ENCODE measurements around the gene CPB2. TPM values are rescaled to one million over a fixed set of nuclear protein-coding genes. Genes with fewer than 3 reads are reported as not detected.
A peak's percentile ranks its signal among the peaks of the same experiment; 100 is the strongest.

The CPB2 gene
- total and polyA plus RNA-seq, 2 donors, result 0.05 to 0.16 TPM

DNA sequence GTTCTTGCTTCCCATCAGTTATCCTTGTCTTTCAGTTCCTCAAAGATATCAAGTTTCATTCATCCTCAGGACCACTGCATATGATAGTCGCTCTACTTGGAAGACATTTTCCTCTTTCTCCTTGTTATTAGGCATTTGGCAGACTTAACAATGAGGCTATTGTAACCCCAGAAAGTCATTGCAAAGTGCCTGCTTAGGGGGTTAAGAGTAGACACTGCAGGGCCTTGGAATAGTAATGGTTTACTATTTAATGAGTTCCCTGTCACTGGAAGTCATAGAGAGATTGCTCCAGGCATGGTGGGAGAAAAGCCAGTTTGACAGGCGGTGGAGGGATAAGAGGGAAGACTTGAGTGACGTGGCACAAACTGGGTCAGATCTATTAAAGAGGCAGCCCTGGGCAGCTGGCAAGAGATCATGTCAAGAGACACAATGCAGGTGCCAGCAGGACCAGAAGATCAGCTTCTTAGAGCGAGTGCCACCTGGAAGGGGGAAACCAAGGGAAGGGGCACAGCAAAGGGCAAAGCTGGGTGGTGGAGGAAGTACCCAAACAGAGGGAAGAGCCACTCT is 16.8 kb upstream of the CPB2 start:
- H3K4me3 ChIP-seq (ENCODE audit: low read length in 2 of 2), result no peak overlapping the region
- H3K9me3 ChIP-seq (ENCODE audit: control insufficient read depth in 2 of 2, insufficient read depth in 1 of 2, low read length in 1 of 2), result peaks cover 0 to under 1% of the 10 kb centered on the region in 2 donors
- DNase-seq (ENCODE audit: low read depth in 6 of 9, low spot score in 9 of 9), result no peak
- H3K27me3 ChIP-seq (ENCODE audit: control insufficient read depth in 2 of 2, insufficient read depth in 1 of 2, low read length in 1 of 2), result no peaks in the 10 kb centered on the region
- peaks cover under 1 to 11% of the 10 kb centered on the region in 2 donors for H3K36me3 ChIP-seq (ENCODE audit: control insufficient read depth in 2 of 2, insufficient read depth in 2 of 2, low read length in 1 of 2)
- peaks cover 29 to 38% of the 10 kb centered on the region in 2 donors for H3K4me1 ChIP-seq (ENCODE audit: control insufficient read depth in 2 of 2, insufficient read depth in 2 of 2, low read length in 2 of 2)
- WGBS, result 51% methylated on average over 4 of the region's 4 CpGs
- no peak overlapping the region for H3K27ac ChIP-seq (ENCODE audit: low read depth in 1 of 2, low read length in 1 of 2)

DNA sequence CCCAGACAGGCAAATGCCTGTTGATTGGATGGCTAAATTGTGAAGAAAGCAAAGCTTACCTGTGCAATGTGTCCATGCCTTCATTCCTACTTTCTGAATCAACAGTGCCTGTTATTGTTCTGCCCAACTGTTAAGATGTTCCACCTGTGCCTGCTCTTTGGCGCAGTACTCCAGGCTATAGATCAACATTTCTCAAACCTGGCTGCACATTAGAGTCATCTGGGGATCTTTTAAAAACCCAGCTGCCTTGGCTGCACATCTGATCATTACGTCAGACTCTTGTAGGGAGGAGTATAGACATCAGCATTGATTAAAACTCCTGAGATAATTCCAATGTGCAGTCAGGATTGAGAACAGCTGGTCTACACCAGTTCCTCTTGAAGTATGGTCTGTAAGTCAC is 16.2 kb upstream of the CPB2 start:
- Histone ChIP-seq H3K4me3 (ENCODE audit: low read length in 2 of 2) (no peak overlapping the region), H3K9me3 (ENCODE audit: control insufficient read depth in 2 of 2, insufficient read depth in 1 of 2, low read length in 1 of 2) (no peaks in the 10 kb centered on the region), H3K4me1 (ENCODE audit: control insufficient read depth in 2 of 2, insufficient read depth in 2 of 2, low read length in 2 of 2) (peaks cover 26 to 33% of the 10 kb centered on the region in 2 donors), H3K27ac (ENCODE audit: low read depth in 1 of 2, low read length in 1 of 2) (no peak overlapping the region), H3K36me3 (ENCODE audit: control insufficient read depth in 2 of 2, insufficient read depth in 2 of 2, low read length in 1 of 2) (peaks cover 0 to 5% of the 10 kb centered on the region in 2 donors), H3K27me3 (ENCODE audit: control insufficient read depth in 2 of 2, insufficient read depth in 1 of 2, low read length in 1 of 2) (no peaks in the 10 kb centered on the region)
- DNase-seq (ENCODE audit: low read depth in 6 of 9, low spot score in 9 of 9), result no peak
- WGBS, result 89% methylated on average over 2 of the region's 2 CpGs

DNA sequence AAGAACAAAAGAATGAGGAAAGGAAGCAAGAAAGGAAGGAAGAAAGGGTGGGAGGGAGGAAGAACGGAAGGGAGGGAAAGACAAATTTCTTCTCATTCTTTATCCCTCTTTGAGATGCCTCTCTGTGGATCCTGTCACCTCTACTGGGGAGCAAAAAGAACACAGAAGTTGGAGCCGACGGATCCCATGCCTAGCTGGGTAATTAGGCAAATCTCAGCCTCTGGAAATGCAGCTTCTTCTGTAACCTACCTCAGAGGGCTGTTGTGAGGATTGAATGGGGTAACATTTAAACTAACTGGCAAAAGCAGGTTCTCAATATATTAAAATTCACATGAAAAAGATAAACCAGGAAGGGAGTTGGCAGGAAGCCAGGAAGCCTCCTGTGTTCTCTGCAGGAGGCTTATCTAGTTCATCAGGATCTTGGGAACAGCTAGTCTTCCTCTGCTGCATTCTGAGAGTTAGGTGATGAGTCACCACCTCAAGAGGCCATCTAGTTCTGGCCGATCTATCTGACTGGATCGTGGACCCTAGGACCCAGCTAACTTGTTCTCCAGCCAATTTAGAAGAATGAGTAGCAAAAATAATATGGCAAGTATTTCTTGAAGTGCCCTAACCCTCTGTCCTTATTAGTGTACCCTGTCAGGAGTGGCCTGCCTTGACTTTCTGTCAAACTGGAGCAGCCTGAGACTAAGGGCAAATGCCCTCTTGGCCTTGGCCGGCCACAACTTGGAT is 15.2 kb upstream of the CPB2 start:
- Histone ChIP-seq H3K9me3 (ENCODE audit: control insufficient read depth in 2 of 2, insufficient read depth in 1 of 2, low read length in 1 of 2) (no peaks in the 10 kb centered on the region), H3K4me1 (ENCODE audit: control insufficient read depth in 2 of 2, insufficient read depth in 2 of 2, low read length in 2 of 2) (peaks cover 17 to 26% of the 10 kb centered on the region in 2 donors), H3K27ac (ENCODE audit: low read depth in 1 of 2, low read length in 1 of 2) (no peak overlapping the region), H3K27me3 (ENCODE audit: control insufficient read depth in 2 of 2, insufficient read depth in 1 of 2, low read length in 1 of 2) (no peaks in the 10 kb centered on the region), H3K36me3 (ENCODE audit: control insufficient read depth in 2 of 2, insufficient read depth in 2 of 2, low read length in 1 of 2) (no peaks in the 10 kb centered on the region), H3K4me3 (ENCODE audit: low read length in 2 of 2) (no peak overlapping the region)
- WGBS, result 84% methylated on average over 6 of the region's 6 CpGs
- DNase-seq (ENCODE audit: low read depth in 6 of 9, low spot score in 9 of 9), result no peak

DNA sequence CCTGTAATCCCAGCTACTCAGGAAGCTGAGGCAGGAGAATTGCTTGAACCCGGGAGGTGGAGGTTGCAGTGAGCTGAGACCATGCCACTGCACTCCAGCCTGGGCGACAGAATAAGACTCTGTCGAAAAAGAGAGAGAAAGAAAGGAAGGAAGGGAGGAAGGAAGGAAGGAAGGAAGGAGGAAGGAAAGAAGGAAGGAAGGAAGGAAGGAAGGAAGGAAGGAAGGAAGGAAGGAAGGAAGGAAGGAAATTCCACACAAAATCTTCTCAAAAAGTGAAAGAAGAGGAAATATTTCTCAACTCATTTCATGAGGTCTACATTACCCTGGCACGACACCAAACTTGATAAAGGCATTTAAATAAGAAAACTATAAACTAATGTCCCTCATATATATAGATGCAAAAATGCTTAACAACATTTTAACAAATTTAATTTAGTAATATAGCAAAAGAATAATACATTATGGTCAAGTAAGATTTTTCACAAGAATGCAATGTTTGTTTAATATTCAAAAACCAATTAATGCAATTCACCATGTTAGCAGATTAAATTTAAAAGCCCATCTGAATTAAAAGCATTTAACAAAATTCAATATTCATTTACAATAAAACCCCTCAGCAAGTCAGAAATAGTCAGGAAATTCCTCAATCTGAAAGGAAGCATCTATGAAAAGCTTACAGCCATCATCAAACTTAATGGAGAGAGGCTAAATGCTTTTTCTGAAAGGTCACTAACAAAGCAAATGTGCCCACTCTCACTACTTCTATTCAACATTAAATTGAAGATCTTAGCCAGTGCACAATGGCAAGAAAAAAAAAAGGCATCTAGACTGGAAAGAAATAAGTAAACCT is 12.0 kb upstream of the CPB2 start:
- Histone ChIP-seq H3K27ac (ENCODE audit: low read depth in 1 of 2, low read length in 1 of 2) (no peak overlapping the region), H3K36me3 (ENCODE audit: control insufficient read depth in 2 of 2, insufficient read depth in 2 of 2, low read length in 1 of 2) (no peaks in the 10 kb centered on the region), H3K9me3 (ENCODE audit: control insufficient read depth in 2 of 2, insufficient read depth in 1 of 2, low read length in 1 of 2) (no peaks in the 10 kb centered on the region), H3K27me3 (ENCODE audit: control insufficient read depth in 2 of 2, insufficient read depth in 1 of 2, low read length in 1 of 2) (no peaks in the 10 kb centered on the region), H3K4me1 (ENCODE audit: control insufficient read depth in 2 of 2, insufficient read depth in 2 of 2, low read length in 2 of 2) (peaks cover 8 to 12% of the 10 kb centered on the region in 2 donors), H3K4me3 (ENCODE audit: low read length in 2 of 2) (no peak overlapping the region)
- WGBS, result 95% methylated on average over 4 of the region's 4 CpGs
- no peak for DNase-seq (ENCODE audit: low read depth in 6 of 9, low spot score in 9 of 9)

DNA sequence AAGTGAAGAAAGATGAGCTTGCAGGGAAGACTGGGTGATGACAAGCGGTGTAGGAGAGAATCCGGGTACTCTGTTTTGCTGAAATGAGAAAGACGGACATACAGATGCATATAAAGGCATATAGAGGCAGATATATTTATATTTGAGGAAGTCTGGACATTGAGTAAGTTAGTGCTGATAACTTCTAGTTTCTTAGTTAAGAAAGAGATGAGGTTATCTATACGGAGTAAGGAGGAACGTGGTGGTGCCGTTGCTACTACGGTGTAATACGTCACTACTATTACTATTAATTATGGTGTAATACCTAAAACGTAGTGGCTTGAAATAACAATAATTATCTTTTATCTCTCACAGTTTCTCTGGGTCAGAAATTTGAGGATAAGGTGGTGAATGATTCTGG is 9.8 kb upstream of the CPB2 start:
- peaks cover 0 to under 1% of the 10 kb centered on the region in 2 donors for H3K4me1 ChIP-seq (ENCODE audit: control insufficient read depth in 2 of 2, insufficient read depth in 2 of 2, low read length in 2 of 2)
- no peaks in the 10 kb centered on the region for H3K27me3 ChIP-seq (ENCODE audit: control insufficient read depth in 2 of 2, insufficient read depth in 1 of 2, low read length in 1 of 2)
- no peak for DNase-seq (ENCODE audit: low read depth in 6 of 9, low spot score in 9 of 9)
- whole genome bisulfite sequencing, result 98% methylated on average over 9 of the region's 9 CpGs
- H3K36me3 ChIP-seq (ENCODE audit: control insufficient read depth in 2 of 2, insufficient read depth in 2 of 2, low read length in 1 of 2), result no peaks in the 10 kb centered on the region
- H3K9me3 ChIP-seq (ENCODE audit: control insufficient read depth in 2 of 2, insufficient read depth in 1 of 2, low read length in 1 of 2), result no peaks in the 10 kb centered on the region
- no peak overlapping the region for H3K4me3 ChIP-seq (ENCODE audit: low read length in 2 of 2)
- no peak overlapping the region for H3K27ac ChIP-seq (ENCODE audit: low read depth in 1 of 2, low read length in 1 of 2)

DNA sequence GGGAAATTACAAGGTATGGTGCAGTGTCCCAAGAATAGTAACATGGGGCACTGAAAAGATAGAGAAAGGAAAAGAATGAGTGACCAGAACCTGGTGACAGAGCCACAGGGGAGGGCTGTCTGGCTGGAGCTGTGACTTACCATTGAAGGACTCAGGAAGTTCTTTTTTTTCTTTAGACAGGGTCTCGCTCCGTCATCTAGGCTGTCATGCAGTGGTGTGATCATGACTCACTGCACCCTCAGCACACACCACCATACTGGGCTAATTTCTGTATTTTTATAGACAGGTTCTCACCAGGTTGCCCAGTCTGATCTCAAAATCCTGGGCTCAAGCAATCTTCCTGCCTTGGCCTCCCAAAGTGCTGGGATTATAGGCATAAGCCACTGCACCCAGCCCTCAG is 8.8 kb upstream of the CPB2 start:
- WGBS, result 94% methylated on average over 2 of the region's 2 CpGs
- H3K27ac ChIP-seq (ENCODE audit: low read depth in 1 of 2, low read length in 1 of 2), result no peak overlapping the region
- no peak for DNase-seq (ENCODE audit: low read depth in 6 of 9, low spot score in 9 of 9)
- no peaks in the 10 kb centered on the region for H3K9me3 ChIP-seq (ENCODE audit: control insufficient read depth in 2 of 2, insufficient read depth in 1 of 2, low read length in 1 of 2)
- H3K27me3 ChIP-seq (ENCODE audit: control insufficient read depth in 2 of 2, insufficient read depth in 1 of 2, low read length in 1 of 2), result no peaks in the 10 kb centered on the region
- no peak overlapping the region for H3K4me3 ChIP-seq (ENCODE audit: low read length in 2 of 2)
- no peaks in the 10 kb centered on the region for H3K36me3 ChIP-seq (ENCODE audit: control insufficient read depth in 2 of 2, insufficient read depth in 2 of 2, low read length in 1 of 2)
- H3K4me1 ChIP-seq (ENCODE audit: control insufficient read depth in 2 of 2, insufficient read depth in 2 of 2, low read length in 2 of 2), result peaks cover 0 to 4% of the 10 kb centered on the region in 2 donors

DNA sequence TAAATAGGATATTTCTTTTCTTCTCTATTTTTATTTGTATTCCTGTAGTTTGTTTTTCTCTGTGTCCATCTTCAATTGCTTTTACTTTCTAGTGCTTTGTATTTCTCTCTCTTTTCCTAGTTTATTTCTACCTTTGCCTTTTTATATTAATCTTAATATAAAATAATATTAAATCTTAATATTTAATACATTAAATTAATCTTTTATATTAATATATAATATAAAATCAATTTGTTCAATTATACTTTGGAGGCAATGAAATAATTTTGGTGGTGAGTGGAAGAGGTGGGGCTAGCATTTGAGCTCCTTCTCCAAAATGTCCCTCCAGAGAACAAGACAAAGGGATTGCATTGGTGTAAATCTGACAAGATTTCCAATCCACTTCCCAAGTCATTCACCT is 6.3 kb upstream of the CPB2 start:
- no peak for DNase-seq (ENCODE audit: low read depth in 6 of 9, low spot score in 9 of 9)
- H3K4me3 ChIP-seq (ENCODE audit: low read length in 2 of 2), result no peak overlapping the region
- peaks cover 0 to 4% of the 10 kb centered on the region in 2 donors for H3K4me1 ChIP-seq (ENCODE audit: control insufficient read depth in 2 of 2, insufficient read depth in 2 of 2, low read length in 2 of 2)
- no peaks in the 10 kb centered on the region for H3K27me3 ChIP-seq (ENCODE audit: control insufficient read depth in 2 of 2, insufficient read depth in 1 of 2, low read length in 1 of 2)
- no peaks in the 10 kb centered on the region for H3K36me3 ChIP-seq (ENCODE audit: control insufficient read depth in 2 of 2, insufficient read depth in 2 of 2, low read length in 1 of 2)
- H3K27ac ChIP-seq (ENCODE audit: low read depth in 1 of 2, low read length in 1 of 2), result no peak overlapping the region
- no peaks in the 10 kb centered on the region for H3K9me3 ChIP-seq (ENCODE audit: control insufficient read depth in 2 of 2, insufficient read depth in 1 of 2, low read length in 1 of 2)

DNA sequence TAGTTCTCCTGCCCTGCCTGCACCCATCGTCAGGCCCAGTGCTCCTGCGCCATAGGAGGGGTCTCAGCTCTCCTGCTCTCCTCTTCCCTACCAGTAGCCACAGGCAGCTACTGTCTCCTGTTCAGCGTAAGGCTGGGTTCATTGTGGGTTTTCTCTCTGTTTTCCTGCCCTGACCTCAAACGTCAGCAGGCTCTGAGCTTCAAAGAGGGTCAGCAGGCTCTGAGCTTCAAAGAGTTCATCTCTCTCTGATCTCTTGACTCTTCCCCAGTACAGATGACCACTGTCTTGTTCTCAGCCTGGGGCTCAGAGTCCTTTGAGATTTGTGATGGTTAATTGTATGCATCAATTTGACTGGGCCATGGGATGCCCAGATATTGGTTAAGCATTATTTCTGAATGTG is 4.6 kb upstream of the CPB2 start:
- 20% methylated on average over 4 of the region's 4 CpGs for WGBS
- H3K36me3 ChIP-seq (ENCODE audit: control insufficient read depth in 2 of 2, insufficient read depth in 2 of 2, low read length in 1 of 2), result no peaks in the 10 kb centered on the region
- no peaks in the 10 kb centered on the region for H3K9me3 ChIP-seq (ENCODE audit: control insufficient read depth in 2 of 2, insufficient read depth in 1 of 2, low read length in 1 of 2)
- no peak for DNase-seq (ENCODE audit: low read depth in 6 of 9, low spot score in 9 of 9)
- no peak overlapping the region for H3K27ac ChIP-seq (ENCODE audit: low read depth in 1 of 2, low read length in 1 of 2)
- peaks cover 0 to 4% of the 10 kb centered on the region in 2 donors for H3K4me1 ChIP-seq (ENCODE audit: control insufficient read depth in 2 of 2, insufficient read depth in 2 of 2, low read length in 2 of 2)
- H3K4me3 ChIP-seq (ENCODE audit: low read length in 2 of 2), result no peak overlapping the region
- no peaks in the 10 kb centered on the region for H3K27me3 ChIP-seq (ENCODE audit: control insufficient read depth in 2 of 2, insufficient read depth in 1 of 2, low read length in 1 of 2)

DNA sequence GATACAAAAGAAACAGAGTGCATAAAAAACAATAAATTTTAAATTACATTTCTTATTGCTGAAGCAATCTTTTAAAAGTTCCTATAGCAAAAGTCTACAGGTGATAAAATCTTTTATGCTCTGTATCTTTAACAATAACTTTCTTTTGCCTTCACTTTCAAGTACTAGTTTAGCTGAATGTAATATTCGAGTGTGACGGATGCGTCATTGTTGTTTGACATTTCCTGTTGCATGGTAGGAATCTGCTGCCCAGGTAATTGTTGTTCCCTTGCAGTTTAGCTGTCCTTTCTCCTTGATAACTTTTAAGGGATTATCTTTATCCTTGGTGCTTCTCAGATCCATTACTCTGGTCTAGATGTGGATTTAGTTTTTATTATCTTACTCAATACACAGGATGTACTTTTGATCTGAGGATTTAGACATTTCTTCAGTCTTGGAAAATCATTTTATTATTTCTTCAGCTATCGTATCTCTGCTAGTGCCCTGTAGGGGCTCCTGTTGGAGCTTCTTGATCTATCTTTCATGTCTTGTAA is 2.1 kb upstream of the CPB2 start:
- Histone ChIP-seq H3K36me3 (ENCODE audit: control insufficient read depth in 2 of 2, insufficient read depth in 2 of 2, low read length in 1 of 2) (no peaks in the 10 kb centered on the region), H3K4me1 (ENCODE audit: control insufficient read depth in 2 of 2, insufficient read depth in 2 of 2, low read length in 2 of 2) (peaks cover 0 to 4% of the 10 kb centered on the region in 2 donors), H3K27me3 (ENCODE audit: control insufficient read depth in 2 of 2, insufficient read depth in 1 of 2, low read length in 1 of 2) (no peaks in the 10 kb centered on the region), H3K4me3 (ENCODE audit: low read length in 2 of 2) (no peak overlapping the region), H3K9me3 (ENCODE audit: control insufficient read depth in 2 of 2, insufficient read depth in 1 of 2, low read length in 1 of 2) (no peaks in the 10 kb centered on the region), H3K27ac (ENCODE audit: low read depth in 1 of 2, low read length in 1 of 2) (no peak overlapping the region)
- peak in 1 of 9 donors; percentile 31 for DNase-seq (ENCODE audit: low read depth in 6 of 9, low spot score in 9 of 9)
- WGBS, result 38% methylated on average over 4 of the region's 4 CpGs
